ENCODE measurements around the gene EIF1.

The EIF1 gene

GRCh38 chr17:41731836-41732235, 43.2 kb downstream of the EIF1 start:
- no peak for DNase-seq (ENCODE audit: low read depth, low spot score)
- H3K27ac ChIP-seq: no peak overlapping the region

- H3K27ac ChIP-seq: no peak overlapping the region
- DNase-seq (ENCODE audit: low read depth, low spot score): no peak
Observed at GRCh38 chr17:41733348-41734138, 44.9 kb downstream of the EIF1 start.

- no peak for DNase-seq (ENCODE audit: low read depth, low spot score)
- H3K27ac ChIP-seq: no peak within 1 kb of the TSS
Observed at GRCh38 chr17:41734139-41734948, 45.7 kb downstream of the EIF1 start, which contains the start of gene HAP1. TSS of gene HAP1 (minus strand) at chr17:41734643. CDS start at chr17:41734634, 9 bp downstream.

- H3K27ac ChIP-seq: no peak overlapping the region
- no peak for DNase-seq (ENCODE audit: low read depth, low spot score)
Observed at GRCh38 chr17:41734949-41735313, 46.2 kb downstream of the EIF1 start.

- DNase-seq (ENCODE audit: low read depth, low spot score): no peak
- no peak overlapping the region for H3K27ac ChIP-seq
Observed at GRCh38 chr17:41735744-41736143, 47.1 kb downstream of the EIF1 start.

GRCh38 chr17:41736983-41737679, 48.4 kb downstream of the EIF1 start:
- no peak overlapping the region for H3K27ac ChIP-seq
- no peak for DNase-seq (ENCODE audit: low read depth, low spot score)

GRCh38 chr17:41737680-41738023, 49.0 kb downstream of the EIF1 start:
- no peak overlapping the region for H3K27ac ChIP-seq
- DNase-seq (ENCODE audit: low read depth, low spot score): no peak

- DNase-seq (ENCODE audit: low read depth, low spot score): no peak
- H3K27ac ChIP-seq: peak overlapping the region; percentile 94
Observed at GRCh38 chr17:41738077-41738800, 49.6 kb downstream of the EIF1 start.

- no peak for DNase-seq (ENCODE audit: low read depth, low spot score)
- H3K27ac ChIP-seq: peak overlapping the region; percentile 94
Observed at GRCh38 chr17:41738801-41739112, 50.1 kb downstream of the EIF1 start.

GRCh38 chr17:41739661-41740352, 51.1 kb downstream of the EIF1 start:
- peak overlapping the region; percentile 94 for H3K27ac ChIP-seq
- DNase-seq (ENCODE audit: low read depth, low spot score): peak; percentile 92

GRCh38 chr17:41740506-41740905, 51.8 kb downstream of the EIF1 start:
- no peak for DNase-seq (ENCODE audit: low read depth, low spot score)
- peak overlapping the region; percentile 94 for H3K27ac ChIP-seq

GRCh38 chr17:41741709-41742108, 53.0 kb downstream of the EIF1 start:
- DNase-seq (ENCODE audit: low read depth, low spot score): no peak
- peak overlapping the region; percentile 94 for H3K27ac ChIP-seq
